Glutamatergic neuron (in vitro differentiated cells): ENCODE measurements around the gene TRPC4AP. TPM values are rescaled to one million over a fixed set of nuclear protein-coding genes. Genes with fewer than 3 reads are reported as not detected.

ENCODE experiments used
- DNase-seq: peaks from one replicate; pipeline ENCODE4 v3.0.0; 2022
- H3K27ac Mint-ChIP-seq: one replicate; pipeline ENCODE4 v1.8.0; 2020; ENCODE audit warnings: mild to moderate bottlenecking, mixed read lengths, inconsistent platforms; ENCODE audit not compliant: unreplicated experiment
- H3K27me3 Mint-ChIP-seq: one replicate; pipeline ENCODE4 v1.8.0; 2020; ENCODE audit warnings: mild to moderate bottlenecking, moderate library complexity, mixed read lengths, inconsistent platforms; ENCODE audit not compliant: unreplicated experiment
- H3K36me3 Mint-ChIP-seq: one replicate; pipeline ENCODE4 v1.8.0; 2020; ENCODE audit warnings: mild to moderate bottlenecking, mixed read lengths, inconsistent platforms; ENCODE audit not compliant: unreplicated experiment
- H3K4me1 Mint-ChIP-seq: one replicate; pipeline ENCODE4 v1.8.0; 2020; ENCODE audit warnings: mild to moderate bottlenecking, low read depth, mixed read lengths, inconsistent platforms; ENCODE audit not compliant: unreplicated experiment
- H3K4me3 Mint-ChIP-seq: one replicate; pipeline ENCODE4 v1.8.0; 2020; ENCODE audit warnings: mild to moderate bottlenecking, mixed read lengths, inconsistent platforms; ENCODE audit not compliant: unreplicated experiment
- H3K9me3 Mint-ChIP-seq: one replicate; pipeline ENCODE4 v1.8.0; 2020; ENCODE audit warnings: mild to moderate bottlenecking, moderate library complexity, mixed read lengths, inconsistent platforms; ENCODE audit not compliant: unreplicated experiment
- CTCF ChIP-seq: fragments of 200-600 bp; sonication (generic); IDR thresholded peaks from one replicate; pipeline ENCODE4 v1.5.0; 2021; ENCODE audit not compliant: partially characterized antibody, unreplicated experiment
- total RNA-seq: library from RNA; stranded (reverse); fragmentation: NEBNext Ultra II Directional; extraction: Animal tissue kit (Norgen Biotek cat#: 25700); gene quantifications from one replicate; pipeline ENCODE4 v1.2.1, GENCODE V29; 2021; ENCODE audit not compliant: unreplicated experiment

The TRPC4AP gene
- total RNA-seq, 1 donor from 2014 or later = 67.5 TPM

GRCh38 chr20:35091816-35092523, 637 bp downstream of the TRPC4AP start:
- TF ChIP-seq CTCF = no peak
- no peak for DNase-seq
- H3K4me3 Mint-ChIP-seq = peak overlapping the region; percentile 92

DNA sequence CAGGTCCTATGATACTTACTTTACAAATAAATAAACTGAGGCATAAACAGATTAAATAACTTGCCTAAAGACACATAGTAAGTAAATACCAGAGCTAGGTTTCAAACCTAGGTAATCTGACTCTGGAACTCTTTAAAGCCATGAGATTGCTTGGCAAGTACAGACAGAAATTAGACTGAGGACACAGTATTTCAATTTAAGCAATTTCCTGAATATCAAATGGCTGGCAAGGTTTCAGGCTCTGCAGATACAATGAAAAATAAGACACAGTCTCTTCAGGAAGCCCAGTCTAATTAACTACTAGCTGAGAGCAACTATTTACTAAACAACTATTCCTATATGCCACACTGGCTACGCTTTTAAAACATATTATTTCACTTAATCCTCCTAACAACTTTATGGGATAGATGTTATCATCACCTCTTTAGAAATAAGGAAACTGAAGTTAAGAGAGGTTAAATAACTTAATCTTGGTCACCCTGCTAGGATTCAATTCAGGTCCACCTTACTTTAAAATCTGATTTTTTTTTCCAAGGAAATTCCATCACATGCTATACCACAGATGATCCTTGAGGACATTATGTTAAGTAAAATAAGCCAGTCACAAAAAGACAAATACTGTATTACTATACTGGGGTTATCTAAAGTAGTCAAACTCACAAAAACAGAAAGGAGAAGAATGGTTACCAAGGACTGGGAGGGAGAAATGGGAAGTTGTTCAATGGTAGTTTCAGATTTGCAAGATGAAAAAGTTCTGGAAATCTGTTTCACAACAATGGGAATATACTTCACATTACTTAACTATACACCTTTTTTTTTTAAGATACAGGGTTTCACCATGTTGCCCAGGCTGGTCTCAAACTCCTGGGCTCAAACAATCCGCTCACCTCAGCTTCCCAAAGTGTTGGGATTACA, 4.1 kb downstream of the TRPC4AP start:
- no peaks in the 10 kb centered on the region for H3K36me3 Mint-ChIP-seq
- DNase-seq = no peak
- no peak overlapping the region for H3K4me3 Mint-ChIP-seq
- peaks cover 6% of the 10 kb centered on the region for H3K9me3 Mint-ChIP-seq
- H3K27me3 Mint-ChIP-seq = peaks cover 6% of the 10 kb centered on the region
- no peak overlapping the region for H3K27ac Mint-ChIP-seq
- no peak for TF ChIP-seq CTCF
- peaks cover 13% of the 10 kb centered on the region for H3K4me1 Mint-ChIP-seq

More at GRCh38 chr20:35091816-35092523, 637 bp downstream of the TRPC4AP start:
- Mint-ChIP-seq H3K4me1 (peaks cover 13% of the 10 kb centered on the region), H3K27ac (peak overlapping the region; percentile 83), H3K9me3 (peaks cover 8% of the 10 kb centered on the region), H3K36me3 (no peaks in the 10 kb centered on the region), H3K27me3 (peaks cover 6% of the 10 kb centered on the region)

DNA sequence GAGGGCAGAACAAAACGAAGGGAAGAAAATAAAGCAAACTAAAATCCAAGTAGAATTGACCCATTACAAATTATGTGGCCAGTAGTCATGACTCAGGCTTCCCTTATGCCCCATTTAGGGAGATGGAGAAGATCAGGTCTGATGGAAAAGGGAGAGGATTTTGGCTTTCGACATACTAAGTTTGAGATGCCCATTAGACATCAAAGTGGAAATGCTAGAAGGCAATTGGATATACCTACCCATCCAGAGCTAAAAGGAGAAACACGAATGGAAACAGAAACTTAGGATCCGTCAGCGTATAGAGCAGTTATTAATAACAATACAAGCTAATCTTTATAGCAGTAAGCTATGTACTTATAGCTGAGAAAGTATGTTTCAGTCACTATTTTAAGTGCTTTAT, 4.8 kb downstream of the TRPC4AP start:
- DNase-seq = no peak
- TF ChIP-seq CTCF = no peak
- Mint-ChIP-seq H3K36me3 (no peaks in the 10 kb centered on the region), H3K27me3 (peaks cover 2% of the 10 kb centered on the region), H3K9me3 (no peaks in the 10 kb centered on the region), H3K4me3 (no peak overlapping the region), H3K27ac (no peak overlapping the region), H3K4me1 (peaks cover 9% of the 10 kb centered on the region)

DNA sequence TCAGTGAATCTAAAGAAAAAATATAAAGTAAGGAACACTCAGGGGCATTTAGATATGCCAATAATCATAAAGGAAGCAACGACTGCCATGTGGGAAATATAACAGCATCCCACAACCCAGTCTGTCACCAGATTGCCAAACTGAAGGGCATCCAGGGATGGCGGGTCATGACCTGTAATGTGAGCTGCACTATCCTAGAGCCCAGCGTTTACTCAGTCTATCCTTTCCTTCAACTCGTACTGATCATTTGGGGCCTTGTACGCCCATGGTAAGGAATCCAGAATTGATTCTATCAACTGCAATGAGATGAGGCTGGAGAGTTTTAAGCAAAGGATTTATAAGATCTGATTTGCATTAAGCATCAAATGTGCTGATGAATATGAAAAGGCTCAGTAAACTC, 5.3 kb downstream of the TRPC4AP start:
- no peak for TF ChIP-seq CTCF
- Mint-ChIP-seq H3K9me3 (no peaks in the 10 kb centered on the region), H3K4me3 (no peak overlapping the region), H3K27ac (no peak overlapping the region), H3K36me3 (no peaks in the 10 kb centered on the region), H3K4me1 (peaks cover 9% of the 10 kb centered on the region), H3K27me3 (peaks cover 2% of the 10 kb centered on the region)
- no peak for DNase-seq
